H1 (cell line): Measurements from ENCODE around the gene SGCD. TPM values are rescaled to one million over a fixed set of nuclear protein-coding genes. Genes with fewer than 3 reads are reported as not detected.

Source experiments
- CTCF ChIA-PET: fragments of 300-600 bp; sonication (Branson Sonifier 250); formaldehyde crosslinking; loops from one replicate; lab custom pipeline; 2021; ENCODE audit not compliant: partially characterized antibody; lab: Charles Lee
- POLR2A ChIA-PET: fragments of 300-600 bp; sonication (Branson Sonifier 250); formaldehyde crosslinking; loops from one replicate; lab custom pipeline; 2021; ENCODE audit warnings: inconsistent platforms; ENCODE audit not compliant: partially characterized antibody; lab: Charles Lee
- DNase-seq, 2 experiments: peaks; one replicate each; pipeline versions ENCODE4 v3.0.0 to v3.0.0-alpha.2; 2010 to 2022; ENCODE audit warnings: low spot score in 2 of 2, low read depth in 1 of 2, mixed read lengths in 1 of 2
- FAIRE-seq: peaks from 2 replicates; lab custom pipeline; 2011; peaks lifted over from hg19 to GRCh38; lab: Jason Lieb, UNC
- H2AFZ ChIP-seq: 2 replicates; pipeline ENCODE4 v1.8.1; 2012; ENCODE audit warnings: low read length, inconsistent platforms
- H2AK5ac ChIP-seq: 2 replicates; pipeline ENCODE4 v1.6.1; 2013; ENCODE audit warnings: low read depth, low read length
- H2BK120ac ChIP-seq: replicated peaks from 2 replicates; pipeline ENCODE3; 2013; ENCODE audit warnings: low read depth, low read length, inconsistent platforms
- H2BK12ac ChIP-seq: 2 replicates; pipeline ENCODE4 v1.6.1; 2013; ENCODE audit warnings: low read depth, low read length
- H2BK15ac ChIP-seq: 2 replicates; pipeline ENCODE4 v1.6.1; 2013; ENCODE audit warnings: low read length
- H2BK20ac ChIP-seq: 2 replicates; pipeline ENCODE4 v1.6.1; 2013; ENCODE audit warnings: low read length
- H2BK5ac ChIP-seq: 2 replicates; pipeline ENCODE4 v1.6.1; 2013; ENCODE audit warnings: low read depth, low read length
- H3K14ac ChIP-seq: 2 replicates; pipeline ENCODE4 v1.6.1; 2013; ENCODE audit warnings: inconsistent platforms; ENCODE audit not compliant: insufficient read length
- H3K18ac ChIP-seq: 2 replicates; pipeline ENCODE4 v1.6.1; 2013; ENCODE audit warnings: low read length; ENCODE audit errors: extremely low read depth
- H3K23ac ChIP-seq: 2 replicates; pipeline ENCODE4 v1.6.1; 2013; ENCODE audit warnings: inconsistent platforms; ENCODE audit not compliant: insufficient read length
- H3K23me2 ChIP-seq: 2 replicates; pipeline ENCODE4 v1.6.1; 2013; ENCODE audit warnings: low read depth, low read length
- H3K27ac ChIP-seq: 2 replicates; pipeline ENCODE4 v1.6.1; 2011; ENCODE audit warnings: low read depth, low read length, inconsistent platforms
- H3K27me3 ChIP-seq, 4 experiments: replicated peaks in 1 of 4; 1 replicate in 1 of 4; 2 replicates in 3 of 4; pipeline versions ENCODE4 v1.6.1 to v1.8.1; 2011 to 2013; ENCODE audit warnings: low read length in 3 of 4, mild to moderate bottlenecking in 3 of 4, inconsistent platforms in 2 of 4, mixed read lengths in 2 of 4, moderate library complexity in 1 of 4; ENCODE audit not compliant: control insufficient read depth in 3 of 4, insufficient read depth in 3 of 4; ENCODE audit errors: extremely low read depth in 1 of 4
- H3K36me3 ChIP-seq, 4 experiments: 2 replicates each; pipeline versions ENCODE4 v1.6.1 to v1.8.1; 2011 to 2013; ENCODE audit warnings: mild to moderate bottlenecking in 4 of 4, low read length in 3 of 4, moderate library complexity in 2 of 4, control low read depth in 1 of 4, inconsistent platforms in 1 of 4; ENCODE audit not compliant: insufficient read depth in 4 of 4, control insufficient read depth in 2 of 4
- H3K4ac ChIP-seq: replicated peaks from 2 replicates; pipeline ENCODE3; 2013; ENCODE audit warnings: low read length, low read depth, mixed read lengths, inconsistent platforms; ENCODE audit not compliant: insufficient read length
- H3K4me1 ChIP-seq, 4 experiments: replicated peaks in 1 of 4; 1 replicate in 1 of 4; 2 replicates in 3 of 4; pipeline versions ENCODE4 v1.6.1 to v1.8.1; 2011 to 2013; ENCODE audit warnings: low read length in 3 of 4, inconsistent platforms in 2 of 4, mixed read lengths in 1 of 4; ENCODE audit not compliant: insufficient read depth in 4 of 4, control insufficient read depth in 3 of 4
- H3K4me2 ChIP-seq, 2 experiments: 2 replicates each; pipeline versions ENCODE4 v1.6.1 to v1.8.1; 2011 to 2013; ENCODE audit warnings: low read depth in 2 of 2, low read length in 2 of 2, control low read depth in 1 of 2, inconsistent platforms in 1 of 2, mild to moderate bottlenecking in 1 of 2; ENCODE audit not compliant: insufficient read depth in 1 of 2
- H3K4me3 ChIP-seq, 4 experiments: fragments of 200-600, 300-600 bp in 1 of 4; sonication (generic), shearing (Covaris generic), sonication (Bioruptor Twin) in 1 of 4; 2 replicates each; pipeline versions ENCODE4 v1.5.1 to v1.8.1; 2011 to 2016; ENCODE audit warnings: low read length in 4 of 4, low read depth in 3 of 4, control low read depth in 2 of 4, inconsistent platforms in 2 of 4, mild to moderate bottlenecking in 2 of 4, mixed read lengths in 1 of 4, moderate library complexity in 1 of 4; ENCODE audit not compliant: insufficient read depth in 2 of 4; ENCODE audit errors: extremely low read depth in 1 of 4
- H3K56ac ChIP-seq: replicated peaks from 2 replicates; pipeline ENCODE3; 2013; ENCODE audit warnings: low read depth, mild to moderate bottlenecking, mixed read lengths, low read length, inconsistent platforms; ENCODE audit not compliant: insufficient read length
- H3K79me1 ChIP-seq: 2 replicates; pipeline ENCODE4 v1.6.1; 2013; ENCODE audit warnings: low read depth, low read length, control low read depth
- H3K79me2 ChIP-seq, 2 experiments: 2 replicates each; pipeline versions ENCODE4 v1.6.1 to v1.8.1; 2012 to 2013; ENCODE audit warnings: low read length in 2 of 2, mild to moderate bottlenecking in 2 of 2, inconsistent platforms in 1 of 2; ENCODE audit not compliant: insufficient read depth in 2 of 2, control insufficient read depth in 1 of 2
- H3K9ac ChIP-seq, 4 experiments: replicated peaks in 1 of 4; 1 replicate in 1 of 4; 2 replicates in 3 of 4; pipeline versions ENCODE4 v1.6.1 to v1.8.1; 2011 to 2013; ENCODE audit warnings: low read depth in 3 of 4, low read length in 3 of 4, control low read depth in 2 of 4, mild to moderate bottlenecking in 2 of 4, moderate library complexity in 2 of 4, inconsistent platforms in 1 of 4; ENCODE audit errors: extremely low read depth in 1 of 4
- H3K9me3 ChIP-seq, 2 experiments: 2 replicates each; pipeline versions ENCODE4 v1.6.1 to v1.8.1; 2012 to 2013; ENCODE audit warnings: mild to moderate bottlenecking in 2 of 2, moderate library complexity in 2 of 2, control low read depth in 1 of 2, inconsistent platforms in 1 of 2, low read depth in 1 of 2, low read length in 1 of 2, mixed read lengths in 1 of 2; ENCODE audit not compliant: insufficient read depth in 2 of 2
- H4K20me1 ChIP-seq, 2 experiments: replicated peaks in 1 of 2; 2 replicates each; pipeline versions ENCODE3 to v1.8.1; 2011 to 2013; ENCODE audit warnings: inconsistent platforms in 2 of 2, low read length in 2 of 2, mild to moderate bottlenecking in 1 of 2; ENCODE audit not compliant: insufficient read depth in 2 of 2, control insufficient read depth in 1 of 2
- H4K5ac ChIP-seq: 2 replicates; pipeline ENCODE4 v1.6.1; 2013; ENCODE audit warnings: low read length, low read depth, mixed read lengths, inconsistent platforms; ENCODE audit not compliant: insufficient read length
- H4K8ac ChIP-seq: 2 replicates; pipeline ENCODE4 v1.8.0; 2013; ENCODE audit warnings: mild to moderate bottlenecking, moderate library complexity, low read length, inconsistent platforms; ENCODE audit not compliant: insufficient read depth; ENCODE audit errors: extremely low read depth
- H4K91ac ChIP-seq: replicated peaks from 2 replicates; pipeline ENCODE3; 2013; ENCODE audit warnings: low read length, mixed read lengths, inconsistent platforms; ENCODE audit not compliant: insufficient read length
- BACH1 ChIP-seq: IDR thresholded peaks from 2 replicates; pipeline ENCODE4 v1.6.1; 2012; ENCODE audit warnings: low read length, improper control_type of control experiment
- CEBPB ChIP-seq: IDR thresholded peaks from 2 replicates; pipeline ENCODE4 v1.6.1; 2012; ENCODE audit warnings: low read depth, low read length
- SP2 ChIP-seq: IDR thresholded peaks from 2 replicates; pipeline ENCODE4 v1.6.1; 2012; ENCODE audit warnings: mild to moderate bottlenecking, low read length, inconsistent platforms
- SP4 ChIP-seq: IDR thresholded peaks from 2 replicates; pipeline ENCODE4 v1.6.1; 2012; ENCODE audit warnings: low read length, inconsistent platforms
- SRF ChIP-seq: IDR thresholded peaks from 2 replicates; pipeline ENCODE4 v1.6.1; 2011; ENCODE audit warnings: mild to moderate bottlenecking, low read depth, low read length, moderate library complexity
- TAF1 ChIP-seq: IDR thresholded peaks from 2 replicates; pipeline ENCODE4 v1.6.1; 2011; ENCODE audit warnings: mild to moderate bottlenecking, low read depth, low read length
- TBP ChIP-seq: IDR thresholded peaks from 2 replicates; pipeline ENCODE4 v1.6.1; 2011; ENCODE audit warnings: low read depth, low read length, improper control_type of control experiment
- WGBS, 2 experiments: shearing (Covaris generic) in 1 of 2; methylation state at CpG; one replicate each; pipeline versions ENCODE4 v1.1.6 to v1.1.7; 2013 to 2015; ENCODE audit warnings: low lambda C conversion rate in 2 of 2, mixed read lengths in 2 of 2, inconsistent platforms in 1 of 2, low coverage in 1 of 2, missing lambda C conversion rate in 1 of 2; ENCODE audit not compliant: insufficient replicate concordance in 2 of 2, insufficient coverage in 1 of 2, insufficient read length in 1 of 2; ENCODE audit errors: extremely low coverage in 1 of 2, missing lambda C conversion rate in 1 of 2; 5-methylcytosine and 5-hydroxymethylcytosine counted together
- polyA plus RNA-seq, 7 experiments: library from polyadenylated mRNA; depleted of rRNA in 3 of 7; stranded (reverse) in 5 of 7; unstranded in 2 of 7; fragments of >200 nt in 5 of 7; fragments of 200-250 nt in 2 of 7; gene quantifications; 1 replicate in 5 of 7; 2 replicates in 1 of 7; 4 replicates in 1 of 7; pipeline versions ENCODE4 v1.2.1 to v1.2.3, GENCODE V29; 2011 to 2013; ENCODE audit warnings: missing spikeins in 2 of 7, mixed read lengths in 2 of 7
- total RNA-seq: library from RNA; stranded (reverse); fragmentation: NEBNext Ultra II Directional; extraction: Animal tissue kit (Norgen Biotek cat#: 25700); gene quantifications from 2 replicates; pipeline ENCODE4 v1.2.1, GENCODE V29; 2021

SGCD gene
- total and polyA plus RNA-seq, 2 of the 8 experiments (the other 6 are each of a cell fraction or from before 2014, with no cell fraction given) = 0.04 to 0.08 TPM

DNA sequence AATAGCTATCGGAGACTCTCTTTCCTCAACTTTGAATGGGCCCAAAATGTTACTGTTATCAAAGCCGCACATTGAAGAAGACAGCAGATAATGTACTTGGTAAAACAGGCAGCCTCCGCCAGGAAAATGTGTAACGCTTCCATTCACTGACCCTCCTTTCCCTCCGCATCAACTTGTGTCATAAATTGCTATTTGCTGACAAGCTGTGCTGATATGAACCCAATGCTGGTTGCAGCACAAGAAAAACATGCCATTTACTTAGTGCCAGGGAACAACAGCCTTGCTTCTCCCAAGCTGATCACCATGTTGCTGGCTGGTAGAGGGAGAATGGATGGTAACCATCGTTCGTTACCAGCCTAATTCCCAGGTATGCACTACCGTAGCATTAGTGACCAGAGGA lies 360.6 kb downstream of the SGCD start:
- ChIA-PET CTCF (interaction anchor here (1.1 to 1.6 kb wide), 3 partner anchors 9 to 129 kb away, joined by 3 to 5 read pairs (median 4); no protein-coding TSS in a partner anchor), POLR2A (no interaction called here)
- Histone ChIP-seq H4K5ac (no peak overlapping the region), H2BK5ac (no peak overlapping the region), H3K4me2 (no peak overlapping the region), H3K9ac (no peak overlapping the region; a peak in 1 of 7 replicates), H3K23me2 (no peaks in the 10 kb centered on the region), H2AK5ac (no peak overlapping the region), H2BK120ac (no peak overlapping the region), H3K79me2 (no peaks in the 10 kb centered on the region), H3K4me1 (peaks cover 0 to 15% (median 4%) of the 10 kb centered on the region in 4 experiments; a peak in 3 of 7 replicates), H3K27me3 (no peaks in the 10 kb centered on the region), H3K9me3 (no peaks in the 10 kb centered on the region), H4K8ac (no peak overlapping the region), H3K79me1 (no peaks in the 10 kb centered on the region), H3K4me3 (no peak overlapping the region), H3K36me3 (no peaks in the 10 kb centered on the region), H3K4ac (no peak overlapping the region), H2AFZ (peak overlapping the region; percentile 74; the same call in 1 of the 2 replicates), H3K27ac (no peak overlapping the region), H4K91ac (no peak overlapping the region), H2BK20ac (no peak overlapping the region), H3K14ac (no peak overlapping the region), H3K56ac (no peak overlapping the region), H2BK15ac (peak overlapping the region; percentile 51; the same call in 1 of the 2 replicates), H3K23ac (no peak overlapping the region), H2BK12ac (peak overlapping the region; percentile 54; the same call in 1 of the 2 replicates), H3K18ac (no peak overlapping the region), H4K20me1 (no peaks in the 10 kb centered on the region)
- FAIRE-seq (no peak), DNase-seq (no peak)
- 95% methylated on average over 8 of the region's 8 CpGs; no CpG with 5 or more reads in 1 of the 2 experiments for WGBS, 2 experiments
- no peak for TF ChIP-seq TBP
- no peak for TF ChIP-seq SRF
- TF ChIP-seq CEBPB = no peak
- no peak for TF ChIP-seq SP2
- TF ChIP-seq SP4 = no peak
- no peak for TF ChIP-seq BACH1
- no peak for TF ChIP-seq TAF1
